Measurements from ENCODE around the gene RTN4RL2. TPM values are rescaled to one million over a fixed set of nuclear protein-coding genes. Genes with fewer than 3 reads are reported as not detected.

The RTN4RL2 gene
- total and polyA plus RNA-seq, 2 donors (not counting 3 experiments of a cell fraction or from before 2014, with no cell fraction given) = 0.35 to 1.3 TPM

DNA sequence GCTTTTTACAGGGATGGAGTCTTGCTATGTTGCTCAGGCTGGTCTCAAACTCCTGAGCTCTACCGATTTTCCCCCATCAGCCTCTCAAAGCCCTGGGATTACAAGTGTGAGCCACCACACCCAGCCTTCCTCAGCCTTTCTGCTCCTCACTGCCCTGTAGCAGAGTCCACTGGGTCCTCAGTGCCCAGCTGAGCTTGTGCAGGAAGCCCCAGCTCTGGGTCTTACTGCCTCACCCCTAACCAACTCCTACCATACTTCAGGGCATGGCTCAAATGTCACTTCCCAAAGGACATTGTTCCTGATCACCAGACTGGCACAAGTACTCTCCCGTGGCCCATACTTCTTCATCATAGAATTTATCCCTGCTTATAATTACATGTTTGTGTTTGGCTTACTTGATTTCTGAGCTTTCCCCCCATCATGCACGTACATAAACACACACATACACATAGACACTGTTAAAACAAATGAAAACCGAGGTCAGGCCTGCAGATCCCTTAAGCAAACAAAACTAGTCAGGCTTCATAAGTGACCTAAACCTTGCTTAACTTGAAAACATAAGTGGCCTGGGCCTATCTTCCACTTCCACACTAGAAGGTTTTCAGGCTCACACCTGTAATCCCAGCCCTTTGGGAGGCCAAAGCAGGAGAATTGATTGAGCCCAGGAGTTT, 19.4 kb upstream of the RTN4RL2 start:
- no peak for TF ChIP-seq JUN (IDR thresholded peaks at IDR 0.05; ENCODE audit: borderline replicate concordance, insufficient read depth, insufficient read length, low read depth)
- TF ChIP-seq MAX (IDR thresholded peaks at IDR 0.05; ENCODE audit: insufficient read depth, insufficient read length) = no peak
- no peak for TF ChIP-seq EZH2 (IDR thresholded peaks at IDR 0.05; ENCODE audit: borderline replicate concordance, low read depth, low read length, severe bottlenecking)
- no peak for TF ChIP-seq GATA2 (IDR thresholded peaks at IDR 0.05; ENCODE audit: insufficient read depth, insufficient read length, low read depth, low read length)
- TF ChIP-seq MYC (IDR thresholded peaks at IDR 0.05; ENCODE audit: low read depth, low read length) = no peak
- no peak for TF ChIP-seq FOS (IDR thresholded peaks at IDR 0.05; ENCODE audit: borderline replicate concordance, insufficient read depth, low read length)
- no peak for TF ChIP-seq POLR2A (IDR thresholded peaks at IDR 0.05; ENCODE audit: low read depth, low read length)
- no peak for TF ChIP-seq CTCF (IDR thresholded peaks at IDR 0.05; ENCODE audit: extremely low read depth in 1 of 2, insufficient read depth in 1 of 2, low read depth in 1 of 2, low read length in 2 of 2)
- no peak for TF ChIP-seq POLR2AphosphoS5 (IDR thresholded peaks at IDR 0.05; ENCODE audit: insufficient read depth, low read depth, low read length)
- DNase-seq (ENCODE audit: low read depth, low spot score) = no peak
- no peak for FAIRE-seq
- Histone ChIP-seq H3K36me3 (ENCODE audit: control insufficient read depth in 2 of 2, extremely low read depth in 1 of 2, insufficient read depth in 2 of 2, low read length in 2 of 2) (no peaks in the 10 kb centered on the region), H4K20me1 (replicated peaks; ENCODE audit: control insufficient read depth, extremely low read depth, insufficient read depth, low read length) (no peaks in the 10 kb centered on the region), H3K27me3 (ENCODE audit: control insufficient read depth in 2 of 2, insufficient read depth in 2 of 2, low read length in 2 of 2) (no peaks in the 10 kb centered on the region), H3K9me3 (replicated peaks; ENCODE audit: control insufficient read depth, insufficient read depth, low read length) (no peaks in the 10 kb centered on the region), H3K9ac (replicated peaks; ENCODE audit: extremely low read depth, insufficient read depth, low read length) (no peak overlapping the region), H3K4me2 (ENCODE audit: insufficient read depth, low read length) (no peak overlapping the region), H3K79me2 (ENCODE audit: control insufficient read depth, insufficient read depth, low read length) (no peaks in the 10 kb centered on the region), H3K4me1 (ENCODE audit: control insufficient read depth, extremely low read depth, insufficient read depth, low read length) (no peaks in the 10 kb centered on the region), H3K9me1 (replicated peaks; ENCODE audit: control insufficient read depth, extremely low read depth, insufficient read depth, low read length) (no peaks in the 10 kb centered on the region), H3K4me3 (replicated peaks in 1 of 3; ENCODE audit: insufficient read depth in 1 of 3, low read depth in 1 of 3, low read length in 3 of 3) (no peak overlapping the region), H2AFZ (ENCODE audit: low read depth, low read length) (no peak overlapping the region), H3K27ac (ENCODE audit: insufficient read depth, low read depth, low read length) (no peak overlapping the region)
- intact Hi-C loops (cut with micrococcal nuclease) (no loop called here), dilution Hi-C loops (cut with MboI; ENCODE audit: extremely low pct_ligation_motif_present, low sequenced_read_pairs) (no loop called here)
- CTCF ChIA-PET = interaction anchor here (0.6 to 1.4 kb wide), 3 partner anchors 13 to 91 kb away, joined by 3 to 4 read pairs (median 3); no protein-coding TSS in a partner anchor
- POLR2A ChIA-PET = no interaction called here
- no TSS peak for BruUV-seq (replicated peaks)

All from endothelial cell of umbilical vein (primary cell).